Ovary (tissue), 9 donors: ENCODE data around the gene SEMA6B. TPM values are rescaled to one million over a fixed set of nuclear protein-coding genes. Genes with fewer than 3 reads are reported as not detected.

Experiments
- DNase-seq, 5 donors: peaks; one replicate each; pipeline ENCODE4 v3.0.0-alpha.2; 2019 to 2020
- H3K27ac ChIP-seq, 2 donors: fragments of 200-600 bp; one replicate each; pipeline versions ENCODE4 v1.5.1 to v1.8.0; 2019 to 2022
- H3K27me3 ChIP-seq: fragments of 200-600 bp; one replicate; pipeline ENCODE4 v1.8.0; 2022
- H3K36me3 ChIP-seq: fragments of 200-600 bp; sonication (generic); one replicate; pipeline ENCODE4 v1.5.1; 2019
- H3K4me1 ChIP-seq: one replicate; pipeline ENCODE4 v1.8.1; 2013; ENCODE audit warnings: mild to moderate bottlenecking, moderate library complexity; ENCODE audit not compliant: insufficient read depth
- H3K4me3 ChIP-seq: fragments of 200-600 bp; sonication (generic); one replicate; pipeline ENCODE4 v1.5.1; 2017
- H3K9me3 ChIP-seq, 2 donors: fragments of 200-600 bp in 1 of 2; sonication (generic) in 1 of 2; one replicate each; pipeline versions ENCODE4 v1.5.1 to v1.8.1; 2013 to 2019; ENCODE audit warnings: mild to moderate bottlenecking in 1 of 2, moderate library complexity in 1 of 2
- CTCF ChIP-seq, 3 donors: fragments of 450-650 bp in 2 of 3; fragments of 200-600 bp in 1 of 3; IDR thresholded peaks; one replicate each; pipeline versions ENCODE4 v1.5.1 to v1.8.0; 2016 to 2022; ENCODE audit warnings: antibody characterized with exemption in 3 of 3, mild to moderate bottlenecking in 1 of 3
- EP300 ChIP-seq: sonication (generic); formaldehyde crosslinking; IDR thresholded peaks from one replicate; pipeline ENCODE4 v1.6.1; 2017; ENCODE audit warnings: antibody characterized with exemption
- POLR2A ChIP-seq: fragments of 450-650 bp; IDR thresholded peaks from one replicate; pipeline ENCODE4 v1.6.1; 2017; ENCODE audit warnings: antibody characterized with exemption, mild to moderate bottlenecking, moderate library complexity
- WGBS, 3 donors: extraction: QIAGEN DNeasy Blood & Tissue Kit in 1 of 3; methylation state at CpG; one replicate each; pipeline versions ENCODE4 v1.1.5 to v1.1.7; 2013 to 2017; 5-methylcytosine and 5-hydroxymethylcytosine counted together
- intact Hi-C, 4 donors: fragments of 100-400 bp; cut with DNase I; formaldehyde crosslinking; loops; one replicate each; pipeline versions ENCODE4 v1.11.0 to v1.15.1; 2022 to 2023
- polyA plus RNA-seq, 2 donors: library from polyadenylated mRNA; stranded (reverse); fragments of 200-250 nt in 1 of 2; fragments of 350-450 nt in 1 of 2; fragmentation: Illumina TruSeq in 1 of 2; extraction: RNeasy Lipid Tissue Mini Kit (QIAGEN cat#74804) in 1 of 2; gene quantifications; one replicate each; pipeline ENCODE4 v1.2.3, GENCODE V29; 2013 to 2014
- total RNA-seq, 7 donors: library from RNA; depleted of rRNA in 2 of 7; stranded (reverse); fragments of >200 nt in 2 of 7; fragmentation: NEBNext Ultra II Directional in 3 of 7; extraction: Animal tissue kit (Norgen Biotek cat#: 25700) in 3 of 7; gene quantifications; one replicate each; pipeline versions ENCODE4 v1.1.0 to v1.2.4, GENCODE V29; 2016 to 2023
- donor health status: DM: no; HTN: no; CAD: no; lungs with moderate emphysema.
- donor health status: DM: no; HTN: no; CAD: no.
- donor health status: Bipolar disorder and iron deficiency.
- donor health status: DM: yes; HTN: yes; CAD: no.
- donor health status: DM: no; HTN: no; CAD: no.
- donor health status: DM: yes; HTN: yes; CAD: no.

Gene SEMA6B
- total and polyA plus RNA-seq, 9 donors: 0.77 to 9.7 (median 5.5) TPM

- H3K27me3 ChIP-seq: no peaks in the 10 kb centered on the region
- H3K4me3 ChIP-seq: no peak overlapping the region
- H3K27ac ChIP-seq: no peak overlapping the region
- peaks cover 3% of the 10 kb centered on the region for H3K4me1 ChIP-seq
- TF ChIP-seq CTCF (IDR thresholded peaks at IDR 0.05): no peak
- no peak for TF ChIP-seq POLR2A
- TF ChIP-seq EP300: no peak
- H3K36me3 ChIP-seq: no peaks in the 10 kb centered on the region
- no peak for DNase-seq
- 73 to 75% (median 73%) methylated on average over 23 of the region's 23 CpGs for WGBS, 3 donors
- H3K9me3 ChIP-seq: no peaks in the 10 kb centered on the region
- intact Hi-C loops: no loop called here
These were observed 33.9 kb downstream of the SEMA6B start for GRCh38 chr19:4525563-4526002.

GRCh38 chr19:4524808-4525562 lies 34.5 kb downstream of the SEMA6B start:
- Histone ChIP-seq H3K36me3 (no peaks in the 10 kb centered on the region), H3K4me1 (peaks cover 3% of the 10 kb centered on the region), H3K4me3 (no peak overlapping the region), H3K9me3 (no peaks in the 10 kb centered on the region), H3K27me3 (no peaks in the 10 kb centered on the region), H3K27ac (no peak overlapping the region)
- DNase-seq: peak; percentile 50 to 79 (median 71)
- WGBS, 3 donors: 66 to 71% (median 66%) methylated on average over 23 of the region's 23 CpGs
- peak; percentile 29 to 66 (median 34) for TF ChIP-seq CTCF (IDR thresholded peaks at IDR 0.05)
- TF ChIP-seq EP300: no peak
- intact Hi-C loops: no loop called here

- H3K4me1 ChIP-seq: peaks cover 13% of the 10 kb centered on the region
- WGBS, 3 donors: 76 to 79% (median 78%) methylated on average over 49 to 53 of the region's 53 CpGs
- H3K36me3 ChIP-seq: no peaks in the 10 kb centered on the region
- H3K27ac ChIP-seq: no peak overlapping the region
- H3K9me3 ChIP-seq: no peaks in the 10 kb centered on the region
- TF ChIP-seq CTCF (IDR thresholded peaks at IDR 0.05): peak in 2 of 3 donors; percentile 1 to 39
- no peak for TF ChIP-seq POLR2A
- TF ChIP-seq EP300: no peak
- intact Hi-C loops: no loop called here
- peak in 4 of 5 donors; percentile 45 to 77 (median 56) for DNase-seq
- H3K4me3 ChIP-seq: no peak overlapping the region
- H3K27me3 ChIP-seq: no peaks in the 10 kb centered on the region
These were observed 36.0 kb downstream of the SEMA6B start for GRCh38 chr19:4523306-4524110.

- H3K27ac ChIP-seq: no peak overlapping the region
- peaks cover 22% of the 10 kb centered on the region for H3K4me1 ChIP-seq
- no peaks in the 10 kb centered on the region for H3K9me3 ChIP-seq
- no peaks in the 10 kb centered on the region for H3K27me3 ChIP-seq
- intact Hi-C loops: no loop called here
- no peaks in the 10 kb centered on the region for H3K36me3 ChIP-seq
- no peak for DNase-seq
- 84 to 90% (median 85%) methylated on average over 15 of the region's 15 CpGs for WGBS, 3 donors
- TF ChIP-seq POLR2A: no peak
- no peak for TF ChIP-seq EP300
- TF ChIP-seq CTCF (IDR thresholded peaks at IDR 0.05): no peak
- H3K4me3 ChIP-seq: no peak overlapping the region
These were observed 37.0 kb downstream of the SEMA6B start for GRCh38 chr19:4522291-4523002.
